ENCODE results near the gene APOA4. TPM values are rescaled to one million over a fixed set of nuclear protein-coding genes. Genes with fewer than 3 reads are reported as not detected.

APOA4 gene
- polyA plus RNA-seq, 1 of the 3 experiments (the other 2 are of a cell fraction): not detected

DNA sequence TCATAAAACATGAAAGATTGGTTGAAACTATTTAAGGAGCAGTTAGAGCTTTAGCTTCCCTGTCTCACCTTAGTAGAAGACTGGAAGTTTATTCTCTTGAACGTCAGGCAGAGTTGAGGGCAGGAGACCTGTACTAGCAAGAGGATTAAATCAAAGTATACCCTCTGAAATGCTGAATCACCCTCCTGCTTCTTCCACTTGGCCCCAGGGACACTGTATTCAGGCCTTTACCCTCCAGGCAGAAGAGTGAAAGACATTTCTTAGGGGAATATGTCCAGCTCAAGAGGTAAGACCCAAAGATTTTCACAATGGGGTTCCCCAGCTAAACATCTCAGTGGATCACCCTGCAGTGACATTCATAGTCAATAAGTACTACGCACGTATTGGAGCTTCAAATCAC, 11.9 kb downstream of the APOA4 start:
- Histone ChIP-seq H3K27me3 (ENCODE audit: insufficient read depth) (no peaks in the 10 kb centered on the region), H4K20me1 (ENCODE audit: insufficient read depth) (no peaks in the 10 kb centered on the region), H3K9me3 (no peaks in the 10 kb centered on the region), H3K36me3 (replicated peaks in 1 of 2; ENCODE audit: control insufficient read depth in 1 of 2, insufficient read depth in 2 of 2, low read length in 1 of 2) (no peaks in the 10 kb centered on the region), H3K4me3 (ENCODE audit: low read depth in 2 of 2, low read length in 1 of 2) (no peak overlapping the region), H2AFZ (ENCODE audit: low read depth) (no peak overlapping the region), H3K4me2 (no peak overlapping the region), H3K4me1 (ENCODE audit: control insufficient read depth in 1 of 2, insufficient read depth in 2 of 2, low read depth in 1 of 2, low read length in 1 of 2) (no peaks in the 10 kb centered on the region), H3F3A (replicated peaks; ENCODE audit: insufficient read depth) (no peaks in the 10 kb centered on the region), H3K27ac (ENCODE audit: low read depth in 2 of 2, low read length in 1 of 2) (no peak overlapping the region), H3K9me2 (no peaks in the 10 kb centered on the region), H3K79me2 (ENCODE audit: insufficient read depth) (no peaks in the 10 kb centered on the region), H3K9ac (no peak overlapping the region)
- DNase-seq: no peak
- CTCF ChIA-PET: interaction anchor here (1.4 kb wide), 1 partner anchor 20 kb away, joined by 4 read pairs; the partner anchor contains the start of gene APOA5
- POLR2A ChIA-PET: no interaction called here
- WGBS (ENCODE audit: low lambda C conversion rate): 84% methylated on average over 3 of the region's 3 CpGs
- no peak for TF ChIP-seq FOSL2 (IDR thresholded peaks at IDR 0.05; ENCODE audit: borderline replicate concordance, low read depth)
- TF ChIP-seq ELF1 (IDR thresholded peaks at IDR 0.05): no peak
- no peak for TF ChIP-seq RAD21 (IDR thresholded peaks at IDR 0.05; ENCODE audit: low read length)
- TF ChIP-seq, protein P1, sequence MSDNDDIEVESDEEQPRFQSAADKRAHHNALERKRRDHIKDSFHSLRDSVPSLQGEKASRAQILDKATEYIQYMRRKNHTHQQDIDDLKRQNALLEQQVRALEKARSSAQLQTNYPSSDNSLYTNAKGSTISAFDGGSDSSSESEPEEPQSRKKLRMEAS (IDR thresholded peaks at IDR 0.05; ENCODE audit: low read depth): no peak
- no peak for TF ChIP-seq TAF1 (IDR thresholded peaks at IDR 0.05; ENCODE audit: borderline replicate concordance, low read depth, low read length)
- TF ChIP-seq, protein P2, sequence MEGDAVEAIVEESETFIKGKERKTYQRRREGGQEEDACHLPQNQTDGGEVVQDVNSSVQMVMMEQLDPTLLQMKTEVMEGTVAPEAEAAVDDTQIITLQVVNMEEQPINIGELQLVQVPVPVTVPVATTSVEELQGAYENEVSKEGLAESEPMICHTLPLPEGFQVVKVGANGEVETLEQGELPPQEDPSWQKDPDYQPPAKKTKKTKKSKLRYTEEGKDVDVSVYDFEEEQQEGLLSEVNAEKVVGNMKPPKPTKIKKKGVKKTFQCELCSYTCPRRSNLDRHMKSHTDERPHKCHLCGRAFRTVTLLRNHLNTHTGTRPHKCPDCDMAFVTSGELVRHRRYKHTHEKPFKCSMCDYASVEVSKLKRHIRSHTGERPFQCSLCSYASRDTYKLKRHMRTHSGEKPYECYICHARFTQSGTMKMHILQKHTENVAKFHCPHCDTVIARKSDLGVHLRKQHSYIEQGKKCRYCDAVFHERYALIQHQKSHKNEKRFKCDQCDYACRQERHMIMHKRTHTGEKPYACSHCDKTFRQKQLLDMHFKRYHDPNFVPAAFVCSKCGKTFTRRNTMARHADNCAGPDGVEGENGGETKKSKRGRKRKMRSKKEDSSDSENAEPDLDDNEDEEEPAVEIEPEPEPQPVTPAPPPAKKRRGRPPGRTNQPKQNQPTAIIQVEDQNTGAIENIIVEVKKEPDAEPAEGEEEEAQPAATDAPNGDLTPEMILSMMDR (IDR thresholded peaks at IDR 0.05): no peak
- no peak for TF ChIP-seq POLR2AphosphoS5 (IDR thresholded peaks at IDR 0.05; ENCODE audit: low read depth, low read length)
- TF ChIP-seq TEAD4 (IDR thresholded peaks at IDR 0.05; ENCODE audit: borderline replicate concordance, insufficient read depth): no peak
- TF ChIP-seq FOXM1 (IDR thresholded peaks at IDR 0.05; ENCODE audit: low read depth): no peak
- TF ChIP-seq, protein P3, sequence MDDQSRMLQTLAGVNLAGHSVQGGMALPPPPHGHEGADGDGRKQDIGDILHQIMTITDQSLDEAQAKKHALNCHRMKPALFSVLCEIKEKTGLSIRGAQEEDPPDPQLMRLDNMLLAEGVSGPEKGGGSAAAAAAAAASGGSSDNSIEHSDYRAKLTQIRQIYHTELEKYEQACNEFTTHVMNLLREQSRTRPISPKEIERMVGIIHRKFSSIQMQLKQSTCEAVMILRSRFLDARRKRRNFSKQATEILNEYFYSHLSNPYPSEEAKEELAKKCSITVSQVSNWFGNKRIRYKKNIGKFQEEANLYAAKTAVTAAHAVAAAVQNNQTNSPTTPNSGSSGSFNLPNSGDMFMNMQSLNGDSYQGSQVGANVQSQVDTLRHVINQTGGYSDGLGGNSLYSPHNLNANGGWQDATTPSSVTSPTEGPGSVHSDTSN (IDR thresholded peaks at IDR 0.05): no peak
- TF ChIP-seq RFX5 (IDR thresholded peaks at IDR 0.05; ENCODE audit: low read length): no peak
- TF ChIP-seq GATA2 (CRISPR knock-in tag; IDR thresholded peaks at IDR 0.05): no peak
- no peak for TF ChIP-seq SMC3 (IDR thresholded peaks at IDR 0.05; ENCODE audit: low read depth, low read length)
- TF ChIP-seq, protein P4, sequence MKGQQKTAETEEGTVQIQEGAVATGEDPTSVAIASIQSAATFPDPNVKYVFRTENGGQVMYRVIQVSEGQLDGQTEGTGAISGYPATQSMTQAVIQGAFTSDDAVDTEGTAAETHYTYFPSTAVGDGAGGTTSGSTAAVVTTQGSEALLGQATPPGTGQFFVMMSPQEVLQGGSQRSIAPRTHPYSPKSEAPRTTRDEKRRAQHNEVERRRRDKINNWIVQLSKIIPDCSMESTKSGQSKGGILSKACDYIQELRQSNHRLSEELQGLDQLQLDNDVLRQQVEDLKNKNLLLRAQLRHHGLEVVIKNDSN (IDR thresholded peaks at IDR 0.05; ENCODE audit: borderline replicate concordance, low read depth): no peak
- TF ChIP-seq RCOR1 (IDR thresholded peaks at IDR 0.05; ENCODE audit: low read length): no peak
- TF ChIP-seq, protein P5, sequence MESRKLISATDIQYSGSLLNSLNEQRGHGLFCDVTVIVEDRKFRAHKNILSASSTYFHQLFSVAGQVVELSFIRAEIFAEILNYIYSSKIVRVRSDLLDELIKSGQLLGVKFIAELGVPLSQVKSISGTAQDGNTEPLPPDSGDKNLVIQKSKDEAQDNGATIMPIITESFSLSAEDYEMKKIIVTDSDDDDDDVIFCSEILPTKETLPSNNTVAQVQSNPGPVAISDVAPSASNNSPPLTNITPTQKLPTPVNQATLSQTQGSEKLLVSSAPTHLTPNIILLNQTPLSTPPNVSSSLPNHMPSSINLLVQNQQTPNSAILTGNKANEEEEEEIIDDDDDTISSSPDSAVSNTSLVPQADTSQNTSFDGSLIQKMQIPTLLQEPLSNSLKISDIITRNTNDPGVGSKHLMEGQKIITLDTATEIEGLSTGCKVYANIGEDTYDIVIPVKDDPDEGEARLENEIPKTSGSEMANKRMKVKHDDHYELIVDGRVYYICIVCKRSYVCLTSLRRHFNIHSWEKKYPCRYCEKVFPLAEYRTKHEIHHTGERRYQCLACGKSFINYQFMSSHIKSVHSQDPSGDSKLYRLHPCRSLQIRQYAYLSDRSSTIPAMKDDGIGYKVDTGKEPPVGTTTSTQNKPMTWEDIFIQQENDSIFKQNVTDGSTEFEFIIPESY (IDR thresholded peaks at IDR 0.05; ENCODE audit: borderline replicate concordance, low read depth): no peak
- TF ChIP-seq, protein P6, sequence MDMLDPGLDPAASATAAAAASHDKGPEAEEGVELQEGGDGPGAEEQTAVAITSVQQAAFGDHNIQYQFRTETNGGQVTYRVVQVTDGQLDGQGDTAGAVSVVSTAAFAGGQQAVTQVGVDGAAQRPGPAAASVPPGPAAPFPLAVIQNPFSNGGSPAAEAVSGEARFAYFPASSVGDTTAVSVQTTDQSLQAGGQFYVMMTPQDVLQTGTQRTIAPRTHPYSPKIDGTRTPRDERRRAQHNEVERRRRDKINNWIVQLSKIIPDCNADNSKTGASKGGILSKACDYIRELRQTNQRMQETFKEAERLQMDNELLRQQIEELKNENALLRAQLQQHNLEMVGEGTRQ (IDR thresholded peaks at IDR 0.05; ENCODE audit: borderline replicate concordance, low read depth, low read length): no peak

Data from SK-N-SH (cell line).